ENCODE measurements around the gene SLC37A1. TPM values are rescaled to one million over a fixed set of nuclear protein-coding genes. Genes with fewer than 3 reads are reported as not detected.

The SLC37A1 gene
- total and polyA plus RNA-seq, 10 donors = 6.9 to 31.4 (median 23.2) TPM

GRCh38 chr21:42616446-42616845, 102.8 kb downstream of the SLC37A1 start:
- no peak overlapping the region for H3K27ac ChIP-seq
- intact Hi-C loops (cut with DNase I; ENCODE audit: low total_unique reads) = no loop called here
- H3K36me3 ChIP-seq = no peaks in the 10 kb centered on the region
- peaks cover 0 to 19% (median 3%) of the 10 kb centered on the region in 6 donors for H3K4me1 ChIP-seq
- TF ChIP-seq CTCF (IDR thresholded peaks at IDR 0.05 in 8 of 11, conservative IDR thresholded peaks at IDR 0.05 in 3 of 11) (no peak), POLR2A (IDR thresholded peaks at IDR 0.05) (no peak), POLR2AphosphoS5 (IDR thresholded peaks at IDR 0.05) (no peak)
- DNase-seq = peak; percentile 37
- peaks cover 0 to 53% (median 24%) of the 10 kb centered on the region in 7 donors for H3K27me3 ChIP-seq (replicated peaks in 1 of 7)
- H3K4me3 ChIP-seq = peak overlapping the region in 2 of 8 donors; percentile 5 to 34
- H3K9me3 ChIP-seq = peaks cover 0 to 16% (median 14%) of the 10 kb centered on the region in 8 donors
- 17 to 19% (median 17%) methylated on average over 18 of the region's 18 CpGs for WGBS, 5 donors

- H3K4me3 ChIP-seq = peak overlapping the region in 1 of 8 donors; percentile 5
- intact Hi-C loops (cut with DNase I; ENCODE audit: low total_unique reads) = no loop called here
- WGBS, 5 donors = 80 to 91% (median 84%) methylated on average over 17 to 21 of the region's 21 CpGs
- H3K9me3 ChIP-seq = peaks cover 0 to 11% (median 9%) of the 10 kb centered on the region in 8 donors
- no peak overlapping the region for H3K27ac ChIP-seq
- H3K36me3 ChIP-seq = no peaks in the 10 kb centered on the region
- TF ChIP-seq POLR2A (IDR thresholded peaks at IDR 0.05) (no peak), CTCF (IDR thresholded peaks at IDR 0.05 in 8 of 11, conservative IDR thresholded peaks at IDR 0.05 in 3 of 11) (no peak), POLR2AphosphoS5 (IDR thresholded peaks at IDR 0.05) (no peak)
- H3K27me3 ChIP-seq (replicated peaks in 1 of 7) = peaks cover 0 to 54% (median 24%) of the 10 kb centered on the region in 7 donors
- H3K4me1 ChIP-seq = peaks cover 0 to 19% (median 3%) of the 10 kb centered on the region in 6 donors
- DNase-seq = peak; percentile 72
These were observed 103.3 kb downstream of the SLC37A1 start for GRCh38 chr21:42616941-42617340.

GRCh38 chr21:42617486-42617885, 103.8 kb downstream of the SLC37A1 start:
- TF ChIP-seq CTCF (IDR thresholded peaks at IDR 0.05 in 8 of 11, conservative IDR thresholded peaks at IDR 0.05 in 3 of 11) (no peak), POLR2A (IDR thresholded peaks at IDR 0.05) (no peak), POLR2AphosphoS5 (IDR thresholded peaks at IDR 0.05) (no peak)
- H3K9me3 ChIP-seq = peaks cover 0 to 6% (median 4%) of the 10 kb centered on the region in 8 donors
- H3K4me3 ChIP-seq = no peak overlapping the region
- no peak overlapping the region for H3K27ac ChIP-seq
- intact Hi-C loops (cut with DNase I; ENCODE audit: low total_unique reads) = no loop called here
- DNase-seq = peak; percentile 73
- WGBS, 5 donors = 69 to 81% (median 76%) methylated on average over 8 to 23 of the region's 23 CpGs
- H3K4me1 ChIP-seq = peaks cover 0 to 19% (median 3%) of the 10 kb centered on the region in 6 donors
- H3K27me3 ChIP-seq (replicated peaks in 1 of 7) = peaks cover 0 to 58% (median 24%) of the 10 kb centered on the region in 7 donors
- no peaks in the 10 kb centered on the region for H3K36me3 ChIP-seq

- H3K4me1 ChIP-seq = peaks cover 0 to 19% (median 3%) of the 10 kb centered on the region in 6 donors
- TF ChIP-seq POLR2AphosphoS5 (IDR thresholded peaks at IDR 0.05) = no peak
- no peak for TF ChIP-seq CTCF (IDR thresholded peaks at IDR 0.05 in 8 of 11, conservative IDR thresholded peaks at IDR 0.05 in 3 of 11)
- no peak for TF ChIP-seq POLR2A (IDR thresholded peaks at IDR 0.05)
- intact Hi-C loops (cut with DNase I; ENCODE audit: low total_unique reads) = no loop called here
These were observed 105.1 kb downstream of the SLC37A1 start for GRCh38 chr21:42618707-42619102.

More at GRCh38 chr21:42618707-42619102, 105.1 kb downstream of the SLC37A1 start:
- Histone ChIP-seq H3K4me3 (no peak overlapping the region), H3K27me3 (replicated peaks in 1 of 7) (peaks cover 0 to 64% (median 24%) of the 10 kb centered on the region in 7 donors), H3K36me3 (no peaks in the 10 kb centered on the region), H3K9me3 (no peaks in the 10 kb centered on the region), H3K27ac (no peak overlapping the region)
- 78 to 88% (median 84%) methylated on average over 3 of the region's 3 CpGs for WGBS, 5 donors
- DNase-seq = peak; percentile 6

Data from spleen (tissue), 11 donors.